ENCODE data around the gene PDGFC. TPM values are rescaled to one million over a fixed set of nuclear protein-coding genes. Genes with fewer than 3 reads are reported as not detected.

The PDGFC gene
- total and polyA plus RNA-seq, 2 of the 8 experiments (the other 6 are each of a cell fraction or from before 2014, with no cell fraction given) = 0.65 to 2.7 TPM

DNA sequence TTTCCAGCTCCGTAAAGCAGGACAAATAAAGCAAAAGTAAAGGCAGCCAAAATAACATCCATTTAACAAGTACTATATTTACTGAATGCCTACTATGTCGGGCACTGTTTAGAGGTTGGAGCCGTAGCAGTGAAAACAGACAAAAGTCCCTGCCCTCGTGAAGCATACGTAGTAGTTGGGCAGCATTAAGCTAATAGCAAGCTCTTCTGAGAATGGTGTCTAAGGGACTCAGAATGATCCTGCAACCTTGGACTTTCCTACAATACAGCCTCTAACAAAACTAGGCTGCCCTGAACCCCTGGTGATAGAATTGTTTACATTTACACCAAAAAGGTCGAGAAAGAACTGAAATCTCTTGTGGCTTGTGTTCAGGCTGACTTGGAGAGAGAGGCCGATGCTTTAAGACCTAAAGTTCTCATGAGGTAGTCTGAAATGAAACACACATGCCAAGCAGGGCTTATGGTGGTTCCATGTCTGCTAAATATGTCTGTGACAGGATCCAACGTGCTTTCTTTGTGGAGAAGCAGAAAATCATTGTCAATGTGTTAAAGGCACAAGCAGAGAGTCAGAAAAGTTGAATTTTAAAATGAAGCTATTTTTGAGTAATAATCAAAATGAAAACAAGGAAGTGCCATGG is 898 bp upstream of the PDGFC start:
- H2AFZ ChIP-seq (ENCODE audit: low read length) = 0 out of 2 replicates have a peak overlapping the region, but pooled peaks have one; percentile 20
- H2BK120ac ChIP-seq (replicated peaks; ENCODE audit: low read depth, low read length) = no peak overlapping the region
- no peak overlapping the region for H3K9ac ChIP-seq (replicated peaks in 1 of 4; ENCODE audit: extremely low read depth in 1 of 4, low read depth in 3 of 4, low read length in 3 of 4)
- H2AK5ac ChIP-seq (ENCODE audit: low read depth, low read length) = no peak overlapping the region
- H3K4me3 ChIP-seq (ENCODE audit: extremely low read depth in 1 of 4, insufficient read depth in 2 of 4, low read depth in 3 of 4, low read length in 4 of 4) = peak overlapping the region; percentile 65 to 74 (median 70); a peak in 7 of 8 replicates
- H3K79me1 ChIP-seq (ENCODE audit: low read depth, low read length) = no peaks in the 10 kb centered on the region
- no peak overlapping the region for H3K23ac ChIP-seq (ENCODE audit: insufficient read length)
- ChIA-PET POLR2A (ENCODE audit: partially characterized antibody) (interaction anchor here (1.0 kb wide), 1 partner anchor 227 kb away, joined by 3 read pairs; no protein-coding TSS in a partner anchor), CTCF (ENCODE audit: partially characterized antibody) (interaction anchor here (0.6 to 1.7 kb wide), 10 partner anchors 10 to 971 kb away, joined by 3 to 8 read pairs (median 3); no protein-coding TSS in a partner anchor)
- no peaks in the 10 kb centered on the region for H3K36me3 ChIP-seq (ENCODE audit: control insufficient read depth in 2 of 4, insufficient read depth in 4 of 4, low read length in 3 of 4)
- H3K4me1 ChIP-seq (replicated peaks in 1 of 4; ENCODE audit: control insufficient read depth in 3 of 4, insufficient read depth in 4 of 4, low read length in 3 of 4) = peaks cover 3 to 16% (median 7%) of the 10 kb centered on the region in 4 experiments
- no peak overlapping the region for H4K91ac ChIP-seq (replicated peaks; ENCODE audit: insufficient read length, low read length)
- H3K79me2 ChIP-seq (ENCODE audit: control insufficient read depth in 1 of 2, insufficient read depth in 2 of 2, low read length in 2 of 2) = no peaks in the 10 kb centered on the region
- 54% methylated on average over 8 of the region's 8 CpGs; no CpG with 5 or more reads in 1 of the 2 experiments for WGBS, 2 experiments (ENCODE audit: extremely low coverage in 1 of 2, insufficient coverage in 1 of 2, insufficient read length in 1 of 2, insufficient replicate concordance in 2 of 2, low coverage in 1 of 2, low lambda C conversion rate in 2 of 2, missing lambda C conversion rate in 1 of 2)
- no peak overlapping the region for H3K4ac ChIP-seq (replicated peaks; ENCODE audit: insufficient read length, low read depth, low read length)
- peak overlapping the region; percentile 87 to 99 for H3K4me2 ChIP-seq (ENCODE audit: insufficient read depth in 1 of 2, low read depth in 2 of 2, low read length in 2 of 2)
- peaks cover 0 to 5% of the 10 kb centered on the region in 2 experiments for H4K20me1 ChIP-seq (replicated peaks in 1 of 2; ENCODE audit: control insufficient read depth in 1 of 2, insufficient read depth in 2 of 2, low read length in 2 of 2)
- H3K27ac ChIP-seq (ENCODE audit: low read depth, low read length) = no peak overlapping the region
- no peak overlapping the region for H3K14ac ChIP-seq (ENCODE audit: insufficient read length)
- H4K8ac ChIP-seq (ENCODE audit: extremely low read depth, insufficient read depth, low read length) = no peak overlapping the region
- no peaks in the 10 kb centered on the region for H3K9me3 ChIP-seq (ENCODE audit: insufficient read depth in 2 of 2, low read depth in 1 of 2, low read length in 1 of 2)
- FAIRE-seq = peak; percentile 13
- no peak overlapping the region for H3K56ac ChIP-seq (replicated peaks; ENCODE audit: insufficient read length, low read depth, low read length)
- no peak overlapping the region for H2BK15ac ChIP-seq (ENCODE audit: low read length)
- no peak overlapping the region for H2BK12ac ChIP-seq (ENCODE audit: low read depth, low read length)
- H2BK20ac ChIP-seq (ENCODE audit: low read length) = no peak overlapping the region
- peaks cover 6% of the 10 kb centered on the region for H3K23me2 ChIP-seq (ENCODE audit: low read depth, low read length)
- no peak overlapping the region for H4K5ac ChIP-seq (ENCODE audit: insufficient read length, low read depth, low read length)
- no peak overlapping the region for H2BK5ac ChIP-seq (ENCODE audit: low read depth, low read length)
- H3K27me3 ChIP-seq (replicated peaks in 1 of 4; ENCODE audit: control insufficient read depth in 3 of 4, extremely low read depth in 1 of 4, insufficient read depth in 3 of 4, low read length in 3 of 4) = peaks cover 0 to 5% (median 1%) of the 10 kb centered on the region in 4 experiments; a peak in 3 of 7 replicates
- no peak overlapping the region for H3K18ac ChIP-seq (ENCODE audit: extremely low read depth, low read length)
- DNase-seq (ENCODE audit: low read depth in 1 of 2, low spot score in 2 of 2) = no peak
- TF ChIP-seq CTBP2 (IDR thresholded peaks at IDR 0.05; ENCODE audit: borderline replicate concordance, insufficient read depth, insufficient read length, low read length) (no peak), MAFK (IDR thresholded peaks at IDR 0.05; ENCODE audit: low read depth, low read length) (no peak), PHF8 (conservative IDR thresholded peaks at IDR 0.05; ENCODE audit: low read depth, low read length) (no peak), HDAC6 (IDR thresholded peaks at IDR 0.05; ENCODE audit: low read depth, low read length) (no peak), HDAC2 (IDR thresholded peaks at IDR 0.05; ENCODE audit: borderline replicate concordance in 1 of 2, low read depth in 2 of 2, low read length in 2 of 2) (no peak), TEAD4 (IDR thresholded peaks at IDR 0.05; ENCODE audit: low read depth, low read length) (no peak), JUND (IDR thresholded peaks at IDR 0.05; ENCODE audit: low read length) (no peak), NANOG (IDR thresholded peaks at IDR 0.05; ENCODE audit: insufficient read depth, low read depth, low read length, poor library complexity, severe bottlenecking) (no peak)
- TF ChIP-seq, protein P1, sequence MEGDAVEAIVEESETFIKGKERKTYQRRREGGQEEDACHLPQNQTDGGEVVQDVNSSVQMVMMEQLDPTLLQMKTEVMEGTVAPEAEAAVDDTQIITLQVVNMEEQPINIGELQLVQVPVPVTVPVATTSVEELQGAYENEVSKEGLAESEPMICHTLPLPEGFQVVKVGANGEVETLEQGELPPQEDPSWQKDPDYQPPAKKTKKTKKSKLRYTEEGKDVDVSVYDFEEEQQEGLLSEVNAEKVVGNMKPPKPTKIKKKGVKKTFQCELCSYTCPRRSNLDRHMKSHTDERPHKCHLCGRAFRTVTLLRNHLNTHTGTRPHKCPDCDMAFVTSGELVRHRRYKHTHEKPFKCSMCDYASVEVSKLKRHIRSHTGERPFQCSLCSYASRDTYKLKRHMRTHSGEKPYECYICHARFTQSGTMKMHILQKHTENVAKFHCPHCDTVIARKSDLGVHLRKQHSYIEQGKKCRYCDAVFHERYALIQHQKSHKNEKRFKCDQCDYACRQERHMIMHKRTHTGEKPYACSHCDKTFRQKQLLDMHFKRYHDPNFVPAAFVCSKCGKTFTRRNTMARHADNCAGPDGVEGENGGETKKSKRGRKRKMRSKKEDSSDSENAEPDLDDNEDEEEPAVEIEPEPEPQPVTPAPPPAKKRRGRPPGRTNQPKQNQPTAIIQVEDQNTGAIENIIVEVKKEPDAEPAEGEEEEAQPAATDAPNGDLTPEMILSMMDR (IDR thresholded peaks at IDR 0.05; ENCODE audit: control extremely low read depth in 1 of 3, insufficient read depth in 1 of 3, low read depth in 1 of 3, low read length in 3 of 3) = no peak
